H1 (cell line): ENCODE results near the gene TMEM135. TPM values are rescaled to one million over a fixed set of nuclear protein-coding genes. Genes with fewer than 3 reads are reported as not detected.

ENCODE experiments used
- CTCF ChIA-PET: fragments of 300-600 bp; sonication (Branson Sonifier 250); formaldehyde crosslinking; loops from one replicate; lab custom pipeline; 2021; ENCODE audit not compliant: partially characterized antibody; lab: Charles Lee
- POLR2A ChIA-PET: fragments of 300-600 bp; sonication (Branson Sonifier 250); formaldehyde crosslinking; loops from one replicate; lab custom pipeline; 2021; ENCODE audit warnings: inconsistent platforms; ENCODE audit not compliant: partially characterized antibody; lab: Charles Lee
- DNase-seq, 2 experiments: peaks; one replicate each; pipeline versions ENCODE4 v3.0.0 to v3.0.0-alpha.2; 2010 to 2022; ENCODE audit warnings: low spot score in 2 of 2, low read depth in 1 of 2, mixed read lengths in 1 of 2
- FAIRE-seq: peaks from 2 replicates; lab custom pipeline; 2011; peaks lifted over from hg19 to GRCh38; lab: Jason Lieb, UNC
- H2AFZ ChIP-seq: 2 replicates; pipeline ENCODE4 v1.8.1; 2012; ENCODE audit warnings: low read length, inconsistent platforms
- H2AK5ac ChIP-seq: 2 replicates; pipeline ENCODE4 v1.6.1; 2013; ENCODE audit warnings: low read depth, low read length
- H2BK120ac ChIP-seq: replicated peaks from 2 replicates; pipeline ENCODE3; 2013; ENCODE audit warnings: low read depth, low read length, inconsistent platforms
- H2BK12ac ChIP-seq: 2 replicates; pipeline ENCODE4 v1.6.1; 2013; ENCODE audit warnings: low read depth, low read length
- H2BK15ac ChIP-seq: 2 replicates; pipeline ENCODE4 v1.6.1; 2013; ENCODE audit warnings: low read length
- H2BK20ac ChIP-seq: 2 replicates; pipeline ENCODE4 v1.6.1; 2013; ENCODE audit warnings: low read length
- H2BK5ac ChIP-seq: 2 replicates; pipeline ENCODE4 v1.6.1; 2013; ENCODE audit warnings: low read depth, low read length
- H3K14ac ChIP-seq: 2 replicates; pipeline ENCODE4 v1.6.1; 2013; ENCODE audit warnings: inconsistent platforms; ENCODE audit not compliant: insufficient read length
- H3K18ac ChIP-seq: 2 replicates; pipeline ENCODE4 v1.6.1; 2013; ENCODE audit warnings: low read length; ENCODE audit errors: extremely low read depth
- H3K23ac ChIP-seq: 2 replicates; pipeline ENCODE4 v1.6.1; 2013; ENCODE audit warnings: inconsistent platforms; ENCODE audit not compliant: insufficient read length
- H3K23me2 ChIP-seq: 2 replicates; pipeline ENCODE4 v1.6.1; 2013; ENCODE audit warnings: low read depth, low read length
- H3K27ac ChIP-seq: 2 replicates; pipeline ENCODE4 v1.6.1; 2011; ENCODE audit warnings: low read depth, low read length, inconsistent platforms
- H3K27me3 ChIP-seq, 4 experiments: replicated peaks in 1 of 4; 1 replicate in 1 of 4; 2 replicates in 3 of 4; pipeline versions ENCODE4 v1.6.1 to v1.8.1; 2011 to 2013; ENCODE audit warnings: low read length in 3 of 4, mild to moderate bottlenecking in 3 of 4, inconsistent platforms in 2 of 4, mixed read lengths in 2 of 4, moderate library complexity in 1 of 4; ENCODE audit not compliant: control insufficient read depth in 3 of 4, insufficient read depth in 3 of 4; ENCODE audit errors: extremely low read depth in 1 of 4
- H3K36me3 ChIP-seq, 4 experiments: 2 replicates each; pipeline versions ENCODE4 v1.6.1 to v1.8.1; 2011 to 2013; ENCODE audit warnings: mild to moderate bottlenecking in 4 of 4, low read length in 3 of 4, moderate library complexity in 2 of 4, control low read depth in 1 of 4, inconsistent platforms in 1 of 4; ENCODE audit not compliant: insufficient read depth in 4 of 4, control insufficient read depth in 2 of 4
- H3K4ac ChIP-seq: replicated peaks from 2 replicates; pipeline ENCODE3; 2013; ENCODE audit warnings: low read length, low read depth, mixed read lengths, inconsistent platforms; ENCODE audit not compliant: insufficient read length
- H3K4me1 ChIP-seq, 4 experiments: replicated peaks in 1 of 4; 1 replicate in 1 of 4; 2 replicates in 3 of 4; pipeline versions ENCODE4 v1.6.1 to v1.8.1; 2011 to 2013; ENCODE audit warnings: low read length in 3 of 4, inconsistent platforms in 2 of 4, mixed read lengths in 1 of 4; ENCODE audit not compliant: insufficient read depth in 4 of 4, control insufficient read depth in 3 of 4
- H3K4me2 ChIP-seq, 2 experiments: 2 replicates each; pipeline versions ENCODE4 v1.6.1 to v1.8.1; 2011 to 2013; ENCODE audit warnings: low read depth in 2 of 2, low read length in 2 of 2, control low read depth in 1 of 2, inconsistent platforms in 1 of 2, mild to moderate bottlenecking in 1 of 2; ENCODE audit not compliant: insufficient read depth in 1 of 2
- H3K4me3 ChIP-seq, 4 experiments: fragments of 200-600, 300-600 bp in 1 of 4; sonication (generic), shearing (Covaris generic), sonication (Bioruptor Twin) in 1 of 4; 2 replicates each; pipeline versions ENCODE4 v1.5.1 to v1.8.1; 2011 to 2016; ENCODE audit warnings: low read length in 4 of 4, low read depth in 3 of 4, control low read depth in 2 of 4, inconsistent platforms in 2 of 4, mild to moderate bottlenecking in 2 of 4, mixed read lengths in 1 of 4, moderate library complexity in 1 of 4; ENCODE audit not compliant: insufficient read depth in 2 of 4; ENCODE audit errors: extremely low read depth in 1 of 4
- H3K56ac ChIP-seq: replicated peaks from 2 replicates; pipeline ENCODE3; 2013; ENCODE audit warnings: low read depth, mild to moderate bottlenecking, mixed read lengths, low read length, inconsistent platforms; ENCODE audit not compliant: insufficient read length
- H3K79me1 ChIP-seq: 2 replicates; pipeline ENCODE4 v1.6.1; 2013; ENCODE audit warnings: low read depth, low read length, control low read depth
- H3K79me2 ChIP-seq, 2 experiments: 2 replicates each; pipeline versions ENCODE4 v1.6.1 to v1.8.1; 2012 to 2013; ENCODE audit warnings: low read length in 2 of 2, mild to moderate bottlenecking in 2 of 2, inconsistent platforms in 1 of 2; ENCODE audit not compliant: insufficient read depth in 2 of 2, control insufficient read depth in 1 of 2
- H3K9ac ChIP-seq, 4 experiments: replicated peaks in 1 of 4; 1 replicate in 1 of 4; 2 replicates in 3 of 4; pipeline versions ENCODE4 v1.6.1 to v1.8.1; 2011 to 2013; ENCODE audit warnings: low read depth in 3 of 4, low read length in 3 of 4, control low read depth in 2 of 4, mild to moderate bottlenecking in 2 of 4, moderate library complexity in 2 of 4, inconsistent platforms in 1 of 4; ENCODE audit errors: extremely low read depth in 1 of 4
- H3K9me3 ChIP-seq, 2 experiments: 2 replicates each; pipeline versions ENCODE4 v1.6.1 to v1.8.1; 2012 to 2013; ENCODE audit warnings: mild to moderate bottlenecking in 2 of 2, moderate library complexity in 2 of 2, control low read depth in 1 of 2, inconsistent platforms in 1 of 2, low read depth in 1 of 2, low read length in 1 of 2, mixed read lengths in 1 of 2; ENCODE audit not compliant: insufficient read depth in 2 of 2
- H4K20me1 ChIP-seq, 2 experiments: replicated peaks in 1 of 2; 2 replicates each; pipeline versions ENCODE3 to v1.8.1; 2011 to 2013; ENCODE audit warnings: inconsistent platforms in 2 of 2, low read length in 2 of 2, mild to moderate bottlenecking in 1 of 2; ENCODE audit not compliant: insufficient read depth in 2 of 2, control insufficient read depth in 1 of 2
- H4K5ac ChIP-seq: 2 replicates; pipeline ENCODE4 v1.6.1; 2013; ENCODE audit warnings: low read length, low read depth, mixed read lengths, inconsistent platforms; ENCODE audit not compliant: insufficient read length
- H4K8ac ChIP-seq: 2 replicates; pipeline ENCODE4 v1.8.0; 2013; ENCODE audit warnings: mild to moderate bottlenecking, moderate library complexity, low read length, inconsistent platforms; ENCODE audit not compliant: insufficient read depth; ENCODE audit errors: extremely low read depth
- H4K91ac ChIP-seq: replicated peaks from 2 replicates; pipeline ENCODE3; 2013; ENCODE audit warnings: low read length, mixed read lengths, inconsistent platforms; ENCODE audit not compliant: insufficient read length
- EZH2 ChIP-seq: fragments of 200-600 bp; sonication (generic); IDR thresholded peaks from 2 replicates; pipeline ENCODE4 v1.7.1; 2012; ENCODE audit warnings: low read depth, mild to moderate bottlenecking, moderate library complexity, low read length, inconsistent platforms; ENCODE audit not compliant: severe bottlenecking
- SIN3A ChIP-seq, 2 experiments: IDR thresholded peaks in 1 of 2; conservative IDR thresholded peaks in 1 of 2; 2 replicates each; pipeline ENCODE4 v1.6.1; 2011 to 2012; ENCODE audit warnings: low read length in 2 of 2, improper control_type of control experiment in 1 of 2, low read depth in 1 of 2, mild to moderate bottlenecking in 1 of 2
- SIX5 ChIP-seq: IDR thresholded peaks from 2 replicates; pipeline ENCODE4 v1.6.1; 2011; ENCODE audit warnings: mild to moderate bottlenecking, low read depth, low read length
- YY1 ChIP-seq: IDR thresholded peaks from 2 replicates; pipeline ENCODE4 v1.6.1; 2011; ENCODE audit warnings: low read depth, mild to moderate bottlenecking, low read length
- WGBS, 2 experiments: shearing (Covaris generic) in 1 of 2; methylation state at CpG; one replicate each; pipeline versions ENCODE4 v1.1.6 to v1.1.7; 2013 to 2015; ENCODE audit warnings: low lambda C conversion rate in 2 of 2, mixed read lengths in 2 of 2, inconsistent platforms in 1 of 2, low coverage in 1 of 2, missing lambda C conversion rate in 1 of 2; ENCODE audit not compliant: insufficient replicate concordance in 2 of 2, insufficient coverage in 1 of 2, insufficient read length in 1 of 2; ENCODE audit errors: extremely low coverage in 1 of 2, missing lambda C conversion rate in 1 of 2; 5-methylcytosine and 5-hydroxymethylcytosine counted together
- polyA plus RNA-seq, 7 experiments: library from polyadenylated mRNA; depleted of rRNA in 3 of 7; stranded (reverse) in 5 of 7; unstranded in 2 of 7; fragments of >200 nt in 5 of 7; fragments of 200-250 nt in 2 of 7; gene quantifications; 1 replicate in 5 of 7; 2 replicates in 1 of 7; 4 replicates in 1 of 7; pipeline versions ENCODE4 v1.2.1 to v1.2.3, GENCODE V29; 2011 to 2013; ENCODE audit warnings: missing spikeins in 2 of 7, mixed read lengths in 2 of 7
- total RNA-seq: library from RNA; stranded (reverse); fragmentation: NEBNext Ultra II Directional; extraction: Animal tissue kit (Norgen Biotek cat#: 25700); gene quantifications from 2 replicates; pipeline ENCODE4 v1.2.1, GENCODE V29; 2021
- TF ChIP-seq, protein P1 (sequence below), 3 experiments: IDR thresholded peaks; 1 replicate in 2 of 3; 2 replicates in 1 of 3; pipeline versions ENCODE4 v1.5.1 to v1.6.1; 2011; ENCODE audit warnings: low read length in 3 of 3, mild to moderate bottlenecking in 3 of 3, inconsistent platforms in 2 of 3, low read depth in 1 of 3, moderate library complexity in 1 of 3; ENCODE audit not compliant: insufficient read depth in 1 of 3; ENCODE audit errors: control extremely low read depth in 1 of 3
- TF ChIP-seq, protein P2 (sequence below): IDR thresholded peaks from 2 replicates; pipeline ENCODE4 v1.6.1; 2011; ENCODE audit warnings: low read depth, mild to moderate bottlenecking, low read length; ENCODE audit not compliant: insufficient read depth

Gene TMEM135
- total and polyA plus RNA-seq, 2 of the 8 experiments (the other 6 are each of a cell fraction or from before 2014, with no cell fraction given): 9.3 to 31.3 TPM

- Histone ChIP-seq H3K23ac (no peak overlapping the region), H3K27me3 (no peaks in the 10 kb centered on the region), H2BK5ac (no peak overlapping the region), H2BK12ac (no peak overlapping the region), H4K5ac (no peak overlapping the region), H3K4ac (no peak overlapping the region), H3K9ac (no peak overlapping the region), H3K56ac (no peak overlapping the region), H3K14ac (no peak overlapping the region), H3K9me3 (no peaks in the 10 kb centered on the region), H3K36me3 (no peaks in the 10 kb centered on the region), H4K91ac (no peak overlapping the region), H2BK15ac (no peak overlapping the region), H3K4me1 (peaks cover 0 to 3% (median 1%) of the 10 kb centered on the region in 4 experiments; a peak in 2 of 7 replicates), H2BK20ac (no peak overlapping the region), H3K23me2 (no peaks in the 10 kb centered on the region; the same call in 1 of the 2 replicates), H3K27ac (no peak overlapping the region), H3K4me2 (no peak overlapping the region), H4K8ac (no peak overlapping the region), H4K20me1 (no peaks in the 10 kb centered on the region), H3K79me1 (no peaks in the 10 kb centered on the region), H3K79me2 (peaks cover 0 to 13% of the 10 kb centered on the region in 2 experiments; a peak in 2 of 4 replicates), H3K4me3 (no peak overlapping the region), H3K18ac (no peak overlapping the region), H2AK5ac (no peak overlapping the region), H2AFZ (no peak overlapping the region), H2BK120ac (no peak overlapping the region)
- ChIA-PET CTCF (no interaction called here), POLR2A (no interaction called here)
- TF ChIP-seq YY1 (0 out of 2 replicates have a peak, but pooled peaks have one; percentile 16), SIN3A (conservative IDR thresholded peaks at IDR 0.05 in 1 of 2, IDR thresholded peaks at IDR 0.05 in 1 of 2; ENCODE audit: low read depth in 1 of 2, low read length in 2 of 2) (no peak), EZH2 (no peak), SIX5 (no peak)
- TF ChIP-seq, protein P1, sequence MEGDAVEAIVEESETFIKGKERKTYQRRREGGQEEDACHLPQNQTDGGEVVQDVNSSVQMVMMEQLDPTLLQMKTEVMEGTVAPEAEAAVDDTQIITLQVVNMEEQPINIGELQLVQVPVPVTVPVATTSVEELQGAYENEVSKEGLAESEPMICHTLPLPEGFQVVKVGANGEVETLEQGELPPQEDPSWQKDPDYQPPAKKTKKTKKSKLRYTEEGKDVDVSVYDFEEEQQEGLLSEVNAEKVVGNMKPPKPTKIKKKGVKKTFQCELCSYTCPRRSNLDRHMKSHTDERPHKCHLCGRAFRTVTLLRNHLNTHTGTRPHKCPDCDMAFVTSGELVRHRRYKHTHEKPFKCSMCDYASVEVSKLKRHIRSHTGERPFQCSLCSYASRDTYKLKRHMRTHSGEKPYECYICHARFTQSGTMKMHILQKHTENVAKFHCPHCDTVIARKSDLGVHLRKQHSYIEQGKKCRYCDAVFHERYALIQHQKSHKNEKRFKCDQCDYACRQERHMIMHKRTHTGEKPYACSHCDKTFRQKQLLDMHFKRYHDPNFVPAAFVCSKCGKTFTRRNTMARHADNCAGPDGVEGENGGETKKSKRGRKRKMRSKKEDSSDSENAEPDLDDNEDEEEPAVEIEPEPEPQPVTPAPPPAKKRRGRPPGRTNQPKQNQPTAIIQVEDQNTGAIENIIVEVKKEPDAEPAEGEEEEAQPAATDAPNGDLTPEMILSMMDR (IDR thresholded peaks at IDR 0.05; ENCODE audit: control extremely low read depth in 1 of 3, insufficient read depth in 1 of 3, low read depth in 1 of 3, low read length in 3 of 3): no peak
- TF ChIP-seq, protein P2, sequence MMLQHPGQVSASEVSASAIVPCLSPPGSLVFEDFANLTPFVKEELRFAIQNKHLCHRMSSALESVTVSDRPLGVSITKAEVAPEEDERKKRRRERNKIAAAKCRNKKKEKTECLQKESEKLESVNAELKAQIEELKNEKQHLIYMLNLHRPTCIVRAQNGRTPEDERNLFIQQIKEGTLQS: no peak
- 86% methylated on average over 3 of the region's 3 CpGs; no CpG with 5 or more reads in 1 of the 2 experiments for WGBS, 2 experiments
- FAIRE-seq (no peak), DNase-seq (no peak)
Observed at GRCh38 chr11:87056091-87056490, 18.4 kb downstream of the TMEM135 start.
